ENCODE results near the gene RBM14.
"Not testable (repeated sequence)": the region's sequence is repeated elsewhere in the genome, so short reads cannot be mapped to it uniquely, and the experiment has no call there.

RBM14 gene

DNA sequence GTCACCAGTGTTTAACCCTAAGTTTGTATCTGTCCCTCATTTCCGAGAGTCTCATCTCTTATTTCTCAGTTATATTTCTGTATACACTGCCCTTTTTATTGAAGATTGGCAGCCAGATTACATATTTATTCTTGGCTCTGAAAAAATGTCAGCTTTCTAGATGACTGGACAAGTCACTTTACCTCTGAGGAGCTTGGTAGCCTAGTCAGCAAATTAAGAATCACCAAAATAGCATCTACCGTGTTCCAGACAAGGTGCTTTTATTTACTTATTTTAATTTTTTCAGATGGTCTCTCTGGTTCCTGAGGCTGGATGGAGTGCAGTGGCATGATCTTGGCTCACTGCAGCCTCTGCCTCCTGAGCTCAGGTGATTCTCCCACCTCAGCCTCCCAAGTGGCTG lies 16.5 kb downstream of the RBM14 start:
- no peak for DNase-seq (ENCODE audit: low spot score)

DNA sequence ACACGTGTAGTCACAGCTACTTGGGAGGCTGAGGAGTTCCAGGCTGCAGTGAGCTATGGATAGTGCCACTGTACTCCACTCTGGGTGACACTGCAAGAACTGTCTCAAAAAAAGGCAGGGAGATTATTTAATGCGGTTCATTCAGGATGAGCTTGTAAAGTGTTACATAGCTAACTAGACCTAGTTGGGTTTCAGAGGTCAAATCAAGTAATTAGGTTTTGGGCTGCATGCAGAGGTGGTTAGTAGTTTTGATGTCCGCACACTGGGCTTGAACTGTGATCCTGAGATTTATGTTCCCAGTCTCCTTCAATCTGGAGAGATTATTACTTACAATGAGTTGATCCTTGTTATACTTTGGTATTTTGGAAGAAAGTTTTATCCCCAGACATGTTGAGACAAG lies 20.0 kb downstream of the RBM14 start:
- no peak for DNase-seq (ENCODE audit: low spot score)

DNA sequence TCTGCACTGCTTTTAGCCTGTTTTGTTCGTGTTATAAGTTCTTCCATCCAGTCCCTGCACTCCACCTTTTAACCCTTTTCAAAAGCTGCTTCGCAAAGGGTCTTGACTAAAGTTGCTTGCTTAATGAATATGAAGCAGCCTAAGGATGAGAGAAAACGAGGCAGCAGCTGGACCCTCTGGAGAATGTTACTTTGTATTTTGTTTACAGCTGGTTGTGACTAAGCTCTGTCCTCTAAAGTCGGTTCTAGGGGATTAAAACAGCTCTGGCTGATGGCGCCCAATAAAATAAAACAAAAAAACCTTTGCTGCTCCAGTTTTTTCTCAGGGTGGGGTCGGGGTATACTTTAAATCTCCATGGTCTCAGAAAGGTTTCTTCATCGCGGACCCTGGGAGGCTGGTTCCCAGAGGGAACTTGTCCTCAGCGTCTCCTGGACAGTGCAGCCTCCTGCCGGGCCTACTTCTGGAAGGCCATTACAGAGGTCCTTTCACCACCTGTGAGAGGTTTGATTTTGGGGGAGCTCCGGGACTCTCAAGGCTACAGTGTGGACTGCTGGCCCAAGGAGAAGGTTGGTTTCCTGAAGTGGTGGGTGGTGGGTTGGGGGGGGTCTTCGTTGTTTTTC lies 21.2 kb downstream of the RBM14 start:
- peak; percentile 25 for DNase-seq (ENCODE audit: low spot score)

DNA sequence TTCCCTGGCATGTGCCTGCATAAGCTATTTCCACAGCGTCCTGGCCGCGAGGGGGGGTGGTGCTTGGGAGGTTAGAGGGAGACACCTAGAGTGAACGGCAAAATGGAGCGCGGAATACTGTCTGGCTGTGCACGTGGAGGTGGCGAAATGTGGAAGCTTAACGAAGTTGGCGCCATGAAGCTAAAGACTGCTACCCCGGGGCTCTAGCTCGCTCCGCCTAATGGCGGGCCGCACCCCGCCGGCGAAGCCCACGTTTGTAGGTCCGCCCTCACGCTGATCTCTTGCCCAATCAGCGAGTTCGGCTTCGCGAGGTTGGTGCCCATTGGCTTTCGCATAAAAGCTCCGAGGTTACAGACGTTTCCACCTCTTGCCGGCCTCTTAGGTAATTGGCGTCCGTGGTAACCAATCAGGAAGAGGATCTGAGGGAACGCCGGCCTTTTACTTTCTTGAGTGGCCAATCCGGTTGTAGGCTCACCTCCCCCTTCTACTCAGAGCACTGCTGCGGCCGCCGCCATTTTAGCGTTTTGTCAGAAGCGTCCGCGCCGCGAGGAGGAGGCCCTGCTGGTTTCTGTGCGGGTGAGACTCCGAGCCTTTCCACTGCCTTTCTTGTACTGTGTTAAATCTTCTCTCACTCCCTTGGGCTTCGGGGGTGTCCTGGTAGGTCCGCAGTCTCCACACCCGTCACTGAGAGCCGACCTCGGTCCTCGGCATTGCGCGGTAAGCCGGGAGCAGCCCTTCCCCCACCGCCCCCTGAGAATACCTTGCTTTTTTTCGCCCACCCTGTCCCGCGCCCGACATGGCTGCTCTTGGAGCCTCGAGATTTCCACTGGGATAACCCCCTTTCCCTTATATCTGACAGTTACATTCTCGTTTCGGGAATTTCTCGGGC lies 22.0 kb downstream of the RBM14 start, which contains the start of gene RBM4:
RBM4 (plus strand) TSS at position 527 of the 889 bp plus-strand sequence. CDS start 1,009 bp downstream, outside the sequence.
- peak; percentile 100 for DNase-seq (ENCODE audit: low spot score)

DNA sequence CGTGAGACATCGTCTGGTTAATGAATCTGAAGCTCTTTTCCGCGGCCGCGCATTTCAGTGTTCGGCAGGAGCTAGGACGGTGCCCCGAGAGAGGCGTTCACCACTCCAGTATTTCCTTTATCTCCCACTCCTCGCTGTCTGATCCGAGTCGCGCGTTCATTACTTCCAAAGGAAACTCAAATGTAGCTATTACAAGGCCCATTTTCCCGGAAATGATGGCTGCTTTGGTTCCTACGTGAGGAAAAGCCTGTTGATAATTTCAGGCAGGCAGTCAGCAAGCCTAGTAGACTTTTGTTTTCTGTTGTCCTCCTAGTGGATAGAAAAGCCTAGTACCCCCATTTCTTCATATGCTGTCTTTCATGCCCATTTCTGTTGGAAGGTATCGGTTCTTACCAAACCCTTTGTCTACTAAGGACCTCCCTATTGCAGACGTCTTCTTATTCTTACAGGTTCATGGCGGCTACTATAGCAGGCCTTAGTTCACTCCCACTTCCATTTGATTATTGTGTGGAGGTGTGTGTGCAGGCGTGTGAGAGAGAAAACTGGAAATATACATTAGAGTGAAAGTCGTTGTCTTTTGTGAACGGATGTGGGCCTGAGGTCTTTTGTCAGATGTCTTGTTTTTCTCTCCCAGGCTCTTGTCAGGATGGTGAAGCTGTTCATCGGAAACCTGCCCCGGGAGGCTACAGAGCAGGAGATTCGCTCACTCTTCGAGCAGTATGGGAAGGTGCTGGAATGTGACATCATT lies 22.8 kb downstream of the RBM14 start:
- DNase-seq (ENCODE audit: low spot score): peak; percentile 33

DNA sequence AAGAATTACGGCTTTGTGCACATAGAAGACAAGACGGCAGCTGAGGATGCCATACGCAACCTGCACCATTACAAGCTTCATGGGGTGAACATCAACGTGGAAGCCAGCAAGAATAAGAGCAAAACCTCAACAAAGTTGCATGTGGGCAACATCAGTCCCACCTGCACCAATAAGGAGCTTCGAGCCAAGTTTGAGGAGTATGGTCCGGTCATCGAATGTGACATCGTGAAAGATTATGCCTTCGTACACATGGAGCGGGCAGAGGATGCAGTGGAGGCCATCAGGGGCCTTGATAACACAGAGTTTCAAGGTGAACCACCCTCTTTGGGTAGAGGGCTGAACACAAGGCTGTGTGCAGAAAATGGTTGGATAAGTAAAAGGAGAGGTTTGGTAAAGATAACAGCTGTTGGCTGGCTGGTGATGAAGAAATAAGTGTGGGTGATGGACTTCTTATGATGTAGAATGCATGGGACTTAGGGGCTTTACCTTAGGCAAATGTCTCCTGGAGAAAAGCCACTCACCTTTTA lies 23.4 kb downstream of the RBM14 start:
- not testable (repeated sequence) for DNase-seq (ENCODE audit: low spot score)

DNA sequence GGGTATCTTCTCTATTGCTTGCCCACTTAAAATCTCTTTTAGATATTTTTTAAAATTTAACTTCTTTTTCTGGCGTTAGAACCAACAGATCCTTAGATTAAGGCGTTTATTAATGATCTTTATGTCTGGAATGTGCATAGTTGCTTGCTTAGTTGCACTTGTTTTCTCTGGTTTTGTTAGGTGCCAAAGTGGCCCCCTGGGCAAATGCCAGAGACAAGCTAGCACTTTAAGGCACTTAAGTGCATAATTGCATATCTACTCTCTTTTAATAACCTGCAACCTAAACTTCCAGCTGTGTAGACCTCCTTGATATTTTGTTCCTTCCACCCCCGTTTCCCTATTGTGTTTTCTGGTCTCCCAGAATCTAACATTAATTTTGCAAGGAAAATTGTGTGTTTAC lies 25.4 kb downstream of the RBM14 start:
- no peak for DNase-seq (ENCODE audit: low spot score)

DNA sequence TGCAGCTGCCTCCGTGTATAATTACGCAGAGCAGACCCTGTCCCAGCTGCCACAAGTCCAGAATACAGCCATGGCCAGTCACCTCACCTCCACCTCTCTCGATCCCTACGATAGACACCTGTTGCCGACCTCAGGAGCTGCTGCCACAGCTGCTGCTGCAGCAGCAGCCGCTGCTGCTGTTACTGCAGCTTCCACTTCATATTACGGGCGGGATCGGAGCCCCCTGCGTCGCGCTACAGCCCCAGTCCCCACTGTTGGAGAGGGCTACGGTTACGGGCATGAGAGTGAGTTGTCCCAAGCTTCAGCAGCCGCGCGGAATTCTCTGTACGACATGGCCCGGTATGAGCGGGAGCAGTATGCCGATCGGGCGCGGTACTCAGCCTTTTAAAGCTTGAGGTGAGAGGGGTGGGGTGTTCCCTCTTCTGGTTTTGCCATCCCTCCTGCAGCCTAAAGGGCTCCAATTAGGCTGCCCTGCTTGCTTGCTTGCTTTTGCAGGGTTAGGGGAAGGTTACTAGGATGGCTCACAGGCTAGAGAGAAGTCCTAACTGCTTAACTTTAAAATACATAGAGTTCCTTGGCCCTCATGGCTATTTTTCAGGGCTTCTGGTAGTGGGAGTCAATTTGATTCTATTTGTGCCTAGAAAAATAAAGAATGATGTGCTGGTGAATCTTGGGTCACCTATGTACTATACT lies 27.5 kb downstream of the RBM14 start:
- DNase-seq (ENCODE audit: low spot score): no peak

DNA sequence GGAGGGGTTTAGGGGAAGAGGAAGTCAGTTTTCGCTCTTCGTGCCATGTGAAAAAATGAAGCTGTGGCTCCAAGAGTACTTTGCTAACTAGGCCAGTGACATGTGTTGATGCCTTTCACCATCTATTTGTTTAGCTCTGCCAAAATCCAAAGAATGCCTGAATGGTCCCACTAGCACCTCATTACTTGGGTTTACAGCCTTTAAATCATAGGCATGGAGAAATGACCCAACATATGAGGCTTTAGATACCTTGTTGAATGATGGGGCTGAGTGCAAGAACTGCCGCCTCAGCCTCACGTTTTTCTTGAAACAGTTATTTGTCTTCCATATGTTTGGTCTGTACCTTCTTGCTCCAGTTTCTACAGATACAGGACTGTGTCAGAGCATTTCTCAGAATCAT lies 30.4 kb downstream of the RBM14 start:
- DNase-seq (ENCODE audit: low spot score): no peak

DNA sequence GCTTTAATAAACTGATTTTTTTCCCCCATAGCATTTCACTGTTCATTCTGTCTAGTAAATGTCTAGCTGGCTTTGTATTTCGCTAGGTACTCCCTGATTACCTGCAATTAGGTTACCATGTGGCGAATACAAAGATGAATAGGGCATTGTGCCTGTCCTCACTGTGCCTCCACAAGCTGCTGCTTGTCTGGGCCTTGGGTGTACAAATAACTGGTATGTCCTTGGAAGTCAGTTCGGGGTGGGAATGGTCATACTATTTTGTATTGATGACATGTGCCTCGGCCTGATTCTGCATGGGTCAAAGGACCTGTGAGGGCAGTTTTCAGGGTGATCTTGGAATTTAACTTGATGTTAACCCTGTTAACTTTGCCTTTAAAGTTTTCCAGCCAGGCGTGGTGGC lies 33.5 kb downstream of the RBM14 start:
- no peak for DNase-seq (ENCODE audit: low spot score)

DNA sequence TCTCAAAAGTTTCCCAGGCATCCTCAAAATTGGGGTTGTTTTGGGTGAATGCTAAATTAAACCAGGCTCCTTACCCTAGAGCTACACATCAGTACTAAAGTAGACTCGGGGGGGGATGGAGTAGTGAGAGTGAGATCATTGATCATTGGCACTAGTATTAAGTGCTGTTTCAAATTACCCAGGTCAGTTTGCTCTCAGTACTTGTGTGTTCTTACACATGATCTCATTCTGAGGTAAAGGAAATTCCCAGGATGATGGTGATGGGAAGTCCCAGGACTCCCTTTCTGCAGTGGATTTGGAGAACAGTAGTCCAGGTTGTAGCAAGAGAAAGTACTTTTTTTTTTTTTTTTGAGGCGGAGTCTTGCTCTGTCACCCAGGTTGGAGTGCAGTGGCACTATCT lies 34.6 kb downstream of the RBM14 start:
- no peak for DNase-seq (ENCODE audit: low spot score)

DNA sequence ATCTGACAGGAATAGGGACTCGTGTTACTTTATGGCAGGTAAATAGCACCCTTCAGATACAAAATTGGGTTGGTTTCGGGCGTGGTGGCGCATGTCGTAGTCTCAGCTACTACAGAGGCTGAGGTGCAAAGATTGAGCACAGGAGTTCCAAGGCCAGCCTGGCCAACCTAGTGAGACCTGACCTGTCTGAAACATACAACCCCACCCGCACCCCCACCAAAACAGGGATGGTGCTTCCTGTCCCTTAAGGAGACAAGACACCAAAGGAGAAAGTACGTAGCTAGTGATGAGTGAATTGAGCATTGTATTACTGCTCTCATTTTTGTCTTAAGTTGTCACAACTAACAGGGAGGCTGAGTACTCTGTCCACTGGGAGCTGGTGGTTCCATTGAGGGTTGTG lies 36.2 kb downstream of the RBM14 start:
- no peak for DNase-seq (ENCODE audit: low spot score)

DNA sequence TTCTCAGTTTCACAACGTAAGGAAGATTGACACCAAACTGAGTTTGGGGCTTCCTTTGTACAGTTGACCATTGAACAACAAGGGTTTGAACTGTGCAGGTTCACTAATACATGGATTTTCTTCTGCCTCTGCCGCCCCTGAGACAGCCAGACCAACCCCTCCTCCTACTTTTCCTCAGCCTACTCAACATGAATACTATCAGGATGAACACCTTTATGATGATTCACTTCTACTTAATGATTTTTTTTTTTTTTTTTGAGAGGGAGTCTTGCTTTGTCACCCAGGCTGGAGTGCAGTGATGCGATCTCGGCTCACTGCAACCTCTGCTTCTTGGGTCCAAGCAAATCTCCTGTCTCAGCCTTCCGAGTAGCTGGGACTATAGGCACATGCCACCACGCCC lies 36.7 kb downstream of the RBM14 start:
- DNase-seq (ENCODE audit: low spot score): no peak

DNA sequence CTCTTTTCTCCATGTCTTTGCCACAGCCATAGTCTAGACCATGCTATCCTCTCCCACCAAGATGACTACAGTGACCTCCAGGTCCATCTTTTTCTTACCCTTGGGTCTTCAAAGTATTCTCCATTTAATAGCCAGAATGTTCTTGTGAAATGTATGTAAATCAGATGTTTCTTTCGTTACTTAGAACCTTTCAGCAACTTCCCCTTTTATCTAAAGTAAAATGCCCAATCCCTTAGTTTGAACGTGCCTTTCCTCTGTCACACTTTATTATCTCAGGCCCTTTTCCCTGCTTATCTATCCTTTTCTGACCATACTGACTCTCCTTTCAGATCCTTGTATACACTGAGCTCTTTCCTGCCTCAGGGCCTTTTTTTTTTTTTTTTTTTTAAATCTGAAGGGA lies 43.3 kb downstream of the RBM14 start:
- DNase-seq (ENCODE audit: low spot score): no peak

DNA sequence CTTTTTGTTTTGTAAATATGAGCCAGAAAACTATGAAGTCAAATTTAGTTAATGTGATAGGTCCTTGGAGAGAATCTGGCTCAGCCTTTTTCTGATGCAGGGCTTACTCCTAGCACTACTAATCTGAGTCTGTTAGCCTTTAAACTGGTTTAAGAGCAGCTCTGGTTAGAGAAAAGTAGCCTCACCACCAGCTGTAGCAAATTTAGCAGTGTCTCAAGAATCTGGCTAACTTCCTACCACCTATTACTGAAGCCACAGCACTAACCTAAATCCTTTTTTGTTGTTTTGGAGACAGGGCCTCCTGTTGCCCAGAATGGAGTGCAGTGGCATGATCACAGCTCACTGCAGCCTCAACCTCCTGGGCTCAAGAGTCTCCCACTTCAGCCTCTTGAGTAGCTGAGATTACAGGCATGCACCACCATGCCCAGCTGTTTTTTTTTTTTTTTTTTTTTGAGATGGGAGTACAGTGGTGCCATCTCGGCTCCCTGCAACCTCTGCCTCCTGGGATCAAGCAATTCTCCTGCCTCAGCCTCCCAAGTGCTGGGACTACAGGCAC lies 47.4 kb downstream of the RBM14 start:
- DNase-seq (ENCODE audit: low spot score): no peak

DNA sequence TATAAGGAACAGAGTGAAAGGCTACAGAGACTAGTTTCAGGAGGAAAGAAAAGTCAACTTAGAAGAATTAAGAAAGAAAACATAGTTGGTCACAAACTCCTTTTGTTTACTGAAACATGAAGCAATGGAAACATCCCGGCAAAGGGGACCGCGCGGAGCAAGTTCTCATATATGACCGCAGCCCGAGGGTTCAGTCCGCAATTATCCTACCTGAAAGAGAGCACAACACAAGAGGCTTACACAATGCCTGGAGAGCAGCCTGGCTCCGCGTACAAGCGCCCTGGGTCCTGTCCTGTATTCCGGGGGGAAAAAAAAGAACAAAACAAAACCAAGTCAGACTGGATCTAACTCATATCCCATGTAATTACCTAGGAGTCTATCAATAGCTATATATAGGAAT lies 48.9 kb downstream of the RBM14 start:
- no peak for DNase-seq (ENCODE audit: low spot score)

DNA sequence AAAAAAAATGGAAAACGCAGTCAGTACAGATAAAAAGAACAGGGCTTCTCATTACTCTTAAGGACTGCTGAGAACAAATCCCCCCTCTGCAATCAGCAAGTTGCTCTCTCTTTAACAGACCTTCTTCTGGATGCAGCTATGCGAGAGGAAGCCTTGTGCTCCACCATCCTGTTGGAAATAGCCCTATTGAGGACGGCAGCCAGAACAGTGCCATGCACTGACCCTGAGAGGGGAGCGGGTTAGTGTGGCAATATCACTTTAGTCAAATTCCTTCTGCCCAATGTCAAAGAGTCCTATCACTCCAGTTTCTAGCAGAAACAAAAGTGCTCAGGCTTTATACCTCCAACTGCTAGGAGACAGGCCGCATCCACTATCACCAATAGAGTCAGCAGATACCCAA lies 54.4 kb downstream of the RBM14 start:
- no peak for DNase-seq (ENCODE audit: low spot score)

DNA sequence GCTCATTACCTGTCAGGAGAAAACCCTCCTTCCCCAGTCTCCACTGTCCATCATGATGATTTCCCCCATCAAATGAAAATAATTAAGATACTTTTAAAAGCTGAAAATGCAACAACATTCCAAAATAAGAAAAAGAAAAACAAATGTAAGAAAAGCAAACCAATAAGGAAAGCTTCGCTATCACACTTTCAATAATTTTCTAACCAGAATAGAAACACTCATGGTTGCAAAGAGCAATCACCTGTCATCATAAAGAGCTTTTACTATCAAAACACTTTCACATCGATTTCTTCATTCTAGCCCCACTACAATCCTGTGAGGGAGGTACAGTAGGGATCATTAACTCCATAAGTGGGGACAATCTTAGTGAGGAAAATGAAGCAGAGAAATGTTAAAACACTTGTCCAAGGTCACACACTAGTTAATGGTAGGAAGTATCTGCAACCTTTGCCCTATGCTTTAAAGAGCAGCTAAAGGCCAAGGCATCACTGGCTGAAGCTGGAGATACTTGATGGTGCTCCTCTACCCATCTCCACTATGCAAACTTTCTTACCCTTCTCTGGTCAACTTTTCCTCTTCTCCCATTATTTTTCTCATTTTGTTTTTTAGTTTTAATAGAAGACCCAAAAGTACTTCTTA lies 58.7 kb downstream of the RBM14 start:
- DNase-seq (ENCODE audit: low spot score): no peak

DNA sequence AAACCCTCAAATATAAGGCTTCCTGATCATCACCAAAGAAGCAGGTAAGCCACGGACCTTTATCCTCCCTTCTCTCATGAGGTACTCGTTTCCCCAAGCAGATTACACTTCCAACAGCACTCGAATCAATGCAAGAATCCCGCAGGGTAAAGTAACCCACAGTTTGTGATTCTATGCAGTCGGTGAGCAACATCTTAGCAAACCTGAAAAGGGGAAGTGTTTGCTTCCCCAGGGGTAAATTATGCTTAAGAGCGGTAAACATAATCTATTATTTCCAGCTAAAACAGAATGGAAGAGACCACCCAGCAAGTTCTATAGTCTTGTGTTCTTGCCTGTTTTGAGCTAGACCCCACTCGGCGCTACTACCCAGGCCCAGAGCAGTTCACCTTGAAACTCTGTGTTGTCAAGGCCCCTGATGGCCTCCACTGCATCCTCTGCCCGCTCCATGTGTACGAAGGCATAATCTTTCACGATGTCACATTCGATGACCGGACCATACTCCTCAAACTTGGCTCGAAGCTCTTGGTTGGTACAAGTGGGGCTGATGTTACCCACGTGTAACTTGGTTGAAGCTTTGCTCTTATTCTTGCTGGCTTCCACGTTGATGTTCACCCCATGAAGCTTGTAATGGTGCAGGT lies 60.0 kb downstream of the RBM14 start:
- no peak for DNase-seq (ENCODE audit: low spot score)

Data from SW480 (cell line).